Bronchial epithelial cell (primary cell): ENCODE measurements around the gene MYO1F. TPM values are rescaled to one million over a fixed set of nuclear protein-coding genes. Genes with fewer than 3 reads are reported as not detected.

Source experiments
- DNase-seq: peaks from one replicate; pipeline ENCODE4 v3.0.0-alpha.2; 2010; ENCODE audit warnings: low read depth
- FAIRE-seq: peaks from 2 replicates; lab custom pipeline; 2011; peaks lifted over from hg19 to GRCh38; lab: Jason Lieb, UNC
- H3K27me3 ChIP-seq: 2 replicates; pipeline ENCODE4 v1.5.1; 2011; ENCODE audit warnings: low read length; ENCODE audit not compliant: control insufficient read depth, insufficient read depth
- H3K36me3 ChIP-seq: 2 replicates; pipeline ENCODE4 v1.5.1; 2011; ENCODE audit warnings: low read length; ENCODE audit not compliant: control insufficient read depth, insufficient read depth
- H3K4me3 ChIP-seq: 2 replicates; pipeline ENCODE4 v1.5.1; 2011; ENCODE audit warnings: mild to moderate bottlenecking, low read depth, low read length, control low read depth
- CTCF ChIP-seq: IDR thresholded peaks from 2 replicates; pipeline ENCODE4 v1.5.1; 2011; ENCODE audit warnings: mild to moderate bottlenecking, moderate library complexity, low read length, control low read depth, inconsistent platforms; ENCODE audit not compliant: insufficient read depth, severe bottlenecking
- total RNA-seq: library from RNA; depleted of rRNA; stranded (reverse); fragments of >200 nt; gene quantifications from 2 replicates; pipeline ENCODE4 v1.2.1, GENCODE V29; 2014

MYO1F gene
- total RNA-seq, 1 donor from 2014 or later, result not detected

- no peaks in the 10 kb centered on the region for H3K27me3 ChIP-seq
- no peak for TF ChIP-seq CTCF
- H3K4me3 ChIP-seq, result no peak overlapping the region
- FAIRE-seq, result no peak
- DNase-seq, result no peak
- H3K36me3 ChIP-seq, result peaks cover 28% of the 10 kb centered on the region
Observed at GRCh38 chr19:8484331-8484894, 92.8 kb downstream of the MYO1F start.

GRCh38 chr19:8483165-8483564, 94.1 kb downstream of the MYO1F start:
- DNase-seq, result no peak
- no peak for FAIRE-seq
- Histone ChIP-seq H3K4me3 (no peak overlapping the region), H3K27me3 (no peaks in the 10 kb centered on the region), H3K36me3 (peaks cover 29% of the 10 kb centered on the region)
- TF ChIP-seq CTCF, result no peak

- no peak for TF ChIP-seq CTCF
- H3K27me3 ChIP-seq, result no peaks in the 10 kb centered on the region
- FAIRE-seq, result no peak
- peaks cover 27% of the 10 kb centered on the region for H3K36me3 ChIP-seq
- no peak for DNase-seq
- H3K4me3 ChIP-seq, result no peak overlapping the region
Observed at GRCh38 chr19:8482696-8483095, 94.5 kb downstream of the MYO1F start.

GRCh38 chr19:8481616-8482015, 95.6 kb downstream of the MYO1F start:
- DNase-seq, result no peak
- no peak overlapping the region for H3K4me3 ChIP-seq
- TF ChIP-seq CTCF, result no peak
- H3K27me3 ChIP-seq, result no peaks in the 10 kb centered on the region
- FAIRE-seq, result no peak
- H3K36me3 ChIP-seq, result peaks cover 23% of the 10 kb centered on the region

- Histone ChIP-seq H3K4me3 (no peak overlapping the region), H3K27me3 (no peaks in the 10 kb centered on the region), H3K36me3 (peaks cover 22% of the 10 kb centered on the region)
- no peak for TF ChIP-seq CTCF
- DNase-seq (no peak), FAIRE-seq (no peak)
Observed at GRCh38 chr19:8481201-8481600, 96.0 kb downstream of the MYO1F start.

GRCh38 chr19:8478598-8478997, 98.6 kb downstream of the MYO1F start:
- Histone ChIP-seq H3K36me3 (peaks cover 16% of the 10 kb centered on the region), H3K4me3 (no peak overlapping the region), H3K27me3 (no peaks in the 10 kb centered on the region)
- DNase-seq, result no peak
- no peak for FAIRE-seq
- TF ChIP-seq CTCF, result no peak
